ENCODE measurements around the gene IFI30.
"Not testable (repeated sequence)": the region's sequence is repeated elsewhere in the genome, so short reads cannot be mapped to it uniquely, and the experiment has no call there.

The IFI30 gene

DNA sequence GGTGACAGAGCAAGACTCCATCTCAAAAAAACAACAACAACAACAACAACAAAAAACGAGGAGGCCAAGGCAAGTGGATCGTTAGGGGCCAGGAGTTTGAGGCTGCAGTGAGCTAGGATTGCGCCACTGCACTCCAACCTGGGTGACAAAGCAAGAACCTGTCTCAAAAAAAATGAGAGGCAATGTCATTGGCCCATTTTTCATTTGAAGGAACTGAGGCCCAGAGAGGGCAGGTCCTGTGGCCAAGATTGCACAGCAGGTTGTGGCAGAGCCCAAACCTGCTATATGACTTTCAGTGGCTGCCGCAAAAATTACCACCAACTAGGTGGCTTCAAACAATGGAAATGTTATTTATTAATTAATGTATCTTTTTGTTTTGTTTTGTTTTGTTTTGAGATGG is 15.1 kb upstream of the IFI30 start:
- no peak for DNase-seq (ENCODE audit: low spot score)
- TF ChIP-seq, protein P1, sequence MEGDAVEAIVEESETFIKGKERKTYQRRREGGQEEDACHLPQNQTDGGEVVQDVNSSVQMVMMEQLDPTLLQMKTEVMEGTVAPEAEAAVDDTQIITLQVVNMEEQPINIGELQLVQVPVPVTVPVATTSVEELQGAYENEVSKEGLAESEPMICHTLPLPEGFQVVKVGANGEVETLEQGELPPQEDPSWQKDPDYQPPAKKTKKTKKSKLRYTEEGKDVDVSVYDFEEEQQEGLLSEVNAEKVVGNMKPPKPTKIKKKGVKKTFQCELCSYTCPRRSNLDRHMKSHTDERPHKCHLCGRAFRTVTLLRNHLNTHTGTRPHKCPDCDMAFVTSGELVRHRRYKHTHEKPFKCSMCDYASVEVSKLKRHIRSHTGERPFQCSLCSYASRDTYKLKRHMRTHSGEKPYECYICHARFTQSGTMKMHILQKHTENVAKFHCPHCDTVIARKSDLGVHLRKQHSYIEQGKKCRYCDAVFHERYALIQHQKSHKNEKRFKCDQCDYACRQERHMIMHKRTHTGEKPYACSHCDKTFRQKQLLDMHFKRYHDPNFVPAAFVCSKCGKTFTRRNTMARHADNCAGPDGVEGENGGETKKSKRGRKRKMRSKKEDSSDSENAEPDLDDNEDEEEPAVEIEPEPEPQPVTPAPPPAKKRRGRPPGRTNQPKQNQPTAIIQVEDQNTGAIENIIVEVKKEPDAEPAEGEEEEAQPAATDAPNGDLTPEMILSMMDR (IDR thresholded peaks at IDR 0.05; ENCODE audit: extremely low read depth, missing control alignments): no peak

DNA sequence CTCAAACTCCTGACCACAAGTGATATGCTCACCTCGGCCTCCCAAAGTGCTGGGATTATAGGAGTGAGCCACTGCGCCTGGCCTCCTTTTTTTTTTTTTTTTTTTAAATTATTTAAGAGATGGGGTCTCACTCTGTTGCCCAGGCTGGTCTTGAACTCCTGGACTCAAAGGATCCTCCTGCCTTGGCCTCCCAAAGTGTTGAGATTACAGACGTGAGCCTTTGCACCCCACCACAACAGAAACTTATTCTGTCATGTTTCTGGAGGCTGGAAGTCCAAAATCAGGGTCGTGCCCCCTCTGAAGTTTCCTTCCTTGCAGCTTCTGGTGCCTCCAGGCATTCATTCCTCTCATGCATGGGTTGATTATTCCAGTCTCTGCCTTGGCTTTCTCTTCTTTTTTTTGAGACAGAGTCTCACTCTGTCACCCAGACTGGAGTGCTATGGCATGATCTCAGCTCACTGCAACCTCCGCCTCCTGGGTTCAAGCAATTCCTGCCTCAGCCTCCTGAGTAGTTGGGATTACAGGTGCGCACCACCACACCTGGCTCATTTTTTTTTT is 14.5 kb upstream of the IFI30 start:
- not testable (repeated sequence) for DNase-seq (ENCODE audit: low spot score)

DNA sequence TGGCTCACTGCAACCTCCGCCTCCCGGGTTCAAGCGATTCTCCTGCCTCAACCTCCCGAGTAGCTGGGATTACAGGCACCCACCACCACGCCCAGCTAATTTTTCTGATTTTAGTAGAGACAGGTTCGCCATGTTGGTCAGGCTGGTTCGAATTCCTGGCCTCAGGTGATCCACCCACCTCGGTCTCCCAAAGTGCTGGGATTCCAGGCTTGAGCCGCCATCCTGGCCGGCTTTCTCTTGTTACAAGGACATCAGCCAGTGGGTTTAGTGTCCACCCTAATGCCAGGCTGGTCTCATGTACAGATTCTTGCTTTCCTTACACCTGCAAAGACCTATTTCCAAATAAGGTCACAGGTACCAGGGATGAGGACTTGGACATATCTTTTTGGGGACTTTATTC is 13.8 kb upstream of the IFI30 start:
- TF ChIP-seq, protein P1 (IDR thresholded peaks at IDR 0.05; ENCODE audit: extremely low read depth, missing control alignments): no peak
- no peak for DNase-seq (ENCODE audit: low spot score)

DNA sequence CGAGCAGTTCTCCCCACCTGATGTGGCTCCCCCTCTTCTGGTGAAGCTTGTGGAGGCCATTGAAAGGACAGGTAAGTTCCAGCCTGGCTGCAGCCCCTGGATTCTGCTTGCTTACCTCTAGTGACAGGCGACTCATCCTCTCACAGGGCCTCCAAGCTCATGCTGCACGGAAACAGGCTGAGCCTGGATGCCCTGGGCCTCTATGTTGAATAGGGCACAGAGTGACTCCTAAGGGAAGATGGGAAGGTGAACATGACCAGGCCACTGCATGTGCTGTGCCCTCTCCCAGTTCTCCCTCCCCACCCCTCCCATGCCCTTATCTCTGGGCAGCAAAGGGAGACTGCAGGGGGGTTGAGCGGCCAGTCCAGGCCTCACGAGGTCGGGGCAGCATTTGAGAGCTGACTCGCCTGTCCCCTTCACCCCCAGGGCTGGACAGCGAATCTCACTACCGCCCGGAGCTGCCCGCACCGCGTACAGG is 13.1 kb upstream of the IFI30 start:
- no peak for DNase-seq (ENCODE audit: low spot score)
- TF ChIP-seq, protein P1 (IDR thresholded peaks at IDR 0.05; ENCODE audit: extremely low read depth, missing control alignments): no peak

DNA sequence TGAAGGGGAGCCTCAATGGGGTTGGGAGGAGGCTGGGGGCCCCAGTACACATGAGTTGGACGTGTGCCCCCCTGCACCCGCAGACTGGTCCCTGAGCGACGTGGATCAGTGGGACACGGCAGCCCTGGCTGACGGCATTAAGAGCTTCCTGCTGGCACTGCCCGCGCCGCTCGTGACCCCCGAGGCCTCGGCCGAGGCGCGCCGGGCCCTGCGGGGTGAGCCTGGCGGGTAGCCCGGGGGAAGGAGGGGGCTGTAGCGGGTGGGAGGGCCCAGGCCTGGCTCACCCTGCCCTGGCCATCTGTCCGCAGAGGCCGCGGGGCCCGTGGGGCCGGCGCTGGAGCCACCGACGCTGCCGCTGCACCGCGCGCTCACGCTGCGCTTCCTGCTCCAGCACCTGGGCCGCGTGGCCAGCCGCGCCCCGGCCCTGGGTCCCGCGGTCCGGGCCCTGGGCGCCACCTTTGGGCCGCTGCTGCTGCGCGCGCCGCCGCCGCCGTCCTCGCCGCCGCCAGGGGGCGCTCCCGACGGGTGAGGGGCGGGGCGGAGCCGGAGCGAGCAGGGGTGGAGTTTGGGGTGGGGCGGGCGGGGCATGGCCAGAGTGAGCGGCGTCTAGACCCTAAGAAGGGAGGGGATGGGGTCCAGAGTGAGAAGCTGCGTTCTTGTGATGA is 12.5 kb upstream of the IFI30 start:
- DNase-seq (ENCODE audit: low spot score): peak; percentile 98
- TF ChIP-seq, protein P1 (IDR thresholded peaks at IDR 0.05; ENCODE audit: extremely low read depth, missing control alignments): peak; percentile 100

DNA sequence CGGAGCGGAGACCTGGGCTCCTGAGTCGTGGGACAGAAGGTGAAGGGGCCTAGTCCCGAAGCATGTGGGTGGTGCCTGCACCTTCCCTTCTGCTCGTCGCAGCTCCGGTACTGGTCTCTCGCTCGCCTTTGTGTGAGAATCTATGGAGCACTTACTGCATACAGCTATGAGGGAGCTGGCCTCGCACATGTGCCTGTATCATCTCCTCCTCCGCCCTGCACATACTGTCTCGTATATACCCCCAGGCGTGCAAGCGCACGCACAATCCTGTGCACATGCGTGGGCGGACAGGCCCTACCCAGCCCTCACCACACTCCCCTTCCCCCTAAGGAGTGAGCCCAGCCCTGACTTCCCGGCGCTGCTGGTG is 12.0 kb upstream of the IFI30 start:
- TF ChIP-seq, protein P1 (IDR thresholded peaks at IDR 0.05; ENCODE audit: extremely low read depth, missing control alignments): no peak
- DNase-seq (ENCODE audit: low spot score): no peak

DNA sequence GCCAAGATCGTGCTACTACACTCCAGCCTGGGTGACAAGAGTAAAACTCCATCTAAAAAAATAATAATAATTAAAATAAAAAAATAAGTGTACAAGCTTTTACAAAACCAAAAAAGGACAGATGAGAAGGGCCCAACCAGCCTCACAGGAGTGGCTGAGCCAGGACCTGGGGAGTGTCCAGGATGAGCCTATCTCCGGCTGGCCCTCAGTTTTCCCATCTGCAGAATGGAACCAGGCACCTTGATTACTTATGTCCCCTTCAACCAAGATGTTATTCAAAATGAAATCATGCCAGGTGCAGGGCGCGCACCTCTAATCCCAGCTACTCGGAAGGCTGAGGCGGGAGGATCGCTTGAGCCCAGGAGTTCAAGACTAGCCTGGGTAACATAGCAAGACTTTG is 9.5 kb upstream of the IFI30 start:
- DNase-seq (ENCODE audit: low spot score): no peak
- TF ChIP-seq, protein P1 (IDR thresholded peaks at IDR 0.05; ENCODE audit: extremely low read depth, missing control alignments): no peak

Measured in GM20000 (cell line).